HEK293 (cell line): ENCODE results near the gene ERCC2.

Source experiments
- WT1 ChIP-seq: fragments of 450-650 bp; formaldehyde crosslinking; IDR thresholded peaks from 2 replicates; pipeline ENCODE4 v1.5.1; 2016; ENCODE audit warnings: missing biosample characterization, missing genetic modification characterization
- ZNF777 ChIP-seq: fragments of 450-650 bp; formaldehyde crosslinking; IDR thresholded peaks from 2 replicates; pipeline ENCODE4 v1.5.1; 2017; ENCODE audit warnings: missing biosample characterization, missing genetic modification characterization, borderline replicate concordance

DNA sequence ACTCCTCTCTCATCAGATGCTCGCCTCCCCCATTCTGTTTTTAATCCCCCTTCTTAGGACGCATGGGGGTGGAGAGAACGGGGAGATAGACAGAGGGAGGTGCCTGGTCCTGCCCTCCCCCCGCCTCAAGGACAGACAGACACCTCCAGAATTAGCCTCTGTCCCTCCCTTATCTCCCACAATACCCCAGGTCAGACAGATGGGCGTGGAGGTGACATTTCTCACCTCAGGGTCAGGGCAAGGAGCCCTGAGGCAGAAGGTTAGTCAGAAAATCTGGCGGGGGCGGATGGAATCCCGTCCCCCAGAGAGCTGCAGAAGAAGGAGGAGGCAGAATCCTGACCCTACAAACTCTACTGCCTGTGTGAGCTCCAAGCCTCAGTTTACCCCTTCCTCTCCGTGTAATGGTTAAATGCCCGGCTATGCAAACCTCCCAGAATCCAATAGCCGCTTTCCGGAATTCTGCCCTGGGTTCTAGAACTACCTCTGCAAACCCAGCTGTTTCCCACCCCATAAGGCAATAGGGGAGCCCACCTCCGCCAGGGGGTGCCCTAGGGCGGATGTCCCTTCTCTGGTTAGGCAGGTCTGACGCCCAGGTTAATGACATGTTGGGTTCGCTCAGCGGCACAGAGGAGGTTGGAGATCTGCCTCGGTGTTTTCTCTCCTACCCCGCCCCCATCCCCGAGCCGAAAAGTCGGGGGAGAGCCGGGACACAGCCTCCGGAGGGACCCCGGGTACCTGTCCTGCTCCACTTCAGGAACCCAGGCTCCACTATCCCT is 33.6 kb upstream of the ERCC2 start:
- TF ChIP-seq WT1 (tag by site-specific recombination) (no peak), ZNF777 (tag by site-specific recombination) (no peak)
